Spinal cord (tissue), 10 donors: ENCODE data around the gene DYNC2LI1. TPM values are rescaled to one million over a fixed set of nuclear protein-coding genes. Genes with fewer than 3 reads are reported as not detected.

ENCODE experiments used
- DNase-seq, 6 donors: peaks; one replicate each; pipeline versions ENCODE4 v3.0.0 to v3.0.0-alpha.2; 2013 to 2015; ENCODE audit warnings: low spot score in 6 of 6, low read depth in 4 of 6
- H3K27ac ChIP-seq: one replicate; pipeline ENCODE4 v1.5.1; 2013; ENCODE audit warnings: low read depth, low read length, control low read depth
- H3K27me3 ChIP-seq: one replicate; pipeline ENCODE4 v1.6.1; 2013; ENCODE audit warnings: low read length; ENCODE audit not compliant: control insufficient read depth, insufficient read depth
- H3K36me3 ChIP-seq: one replicate; pipeline ENCODE4 v1.6.1; 2013; ENCODE audit warnings: low read length; ENCODE audit not compliant: control insufficient read depth, insufficient read depth
- H3K4me1 ChIP-seq: one replicate; pipeline ENCODE4 v1.6.1; 2013; ENCODE audit warnings: low read length; ENCODE audit not compliant: control insufficient read depth, insufficient read depth
- H3K4me3 ChIP-seq: one replicate; pipeline ENCODE4 v1.5.1; 2013; ENCODE audit warnings: low read depth, low read length, control low read depth
- H3K9me3 ChIP-seq: one replicate; pipeline ENCODE4 v1.6.1; 2013; ENCODE audit warnings: low read length; ENCODE audit not compliant: control insufficient read depth, insufficient read depth
- WGBS: methylation state at CpG from one replicate; pipeline ENCODE4 v1.1.5; 2013; ENCODE audit warnings: missing lambda C conversion rate; ENCODE audit not compliant: insufficient coverage; 5-methylcytosine and 5-hydroxymethylcytosine counted together
- polyA plus RNA-seq, 2 donors: library from polyadenylated mRNA; unstranded; fragments of 120-200 nt; gene quantifications; one replicate each; pipeline ENCODE4 v1.2.1, GENCODE V29; 2013; ENCODE audit not compliant: insufficient read length in 2 of 2
- total RNA-seq, 2 donors: library from RNA; depleted of rRNA in 1 of 2; stranded (reverse); fragments of 120-200 nt in 1 of 2; fragments of >200 nt in 1 of 2; gene quantifications; one replicate each; pipeline versions ENCODE4 v1.2.3 to v1.2.4, GENCODE V29; 2013 to 2014
- donor health status: healthy.

DYNC2LI1 gene
- total and polyA plus RNA-seq, 4 donors = 47.8 to 56.2 (median 50.5) TPM

DNA sequence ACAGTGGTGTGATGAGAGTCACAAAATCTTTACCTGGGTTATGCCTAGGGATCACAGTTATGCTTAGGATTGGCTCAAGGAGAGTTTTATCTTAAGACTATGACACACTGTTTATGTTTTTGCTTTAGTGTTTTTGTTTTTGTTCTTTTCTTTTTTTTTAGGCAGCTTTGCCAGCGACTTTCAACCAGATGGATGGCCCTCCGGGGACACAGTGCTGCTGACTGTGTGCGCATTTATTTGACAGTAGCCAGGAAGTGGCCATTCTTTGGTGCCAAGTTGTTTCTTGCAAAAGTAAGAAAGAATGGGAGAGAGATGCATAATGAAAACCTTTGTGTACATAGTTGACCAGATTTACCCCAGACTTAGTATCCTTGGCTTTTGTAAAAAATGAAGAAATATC lies 15.1 kb upstream of the DYNC2LI1 start:
- Histone ChIP-seq H3K36me3 (no peaks in the 10 kb centered on the region), H3K27me3 (no peaks in the 10 kb centered on the region), H3K27ac (no peak overlapping the region), H3K9me3 (no peaks in the 10 kb centered on the region), H3K4me1 (no peaks in the 10 kb centered on the region), H3K4me3 (no peak overlapping the region)
- 20% methylated on average over 1 of the region's 3 CpGs for WGBS
- peak in 1 of 6 donors; percentile 40 for DNase-seq

DNA sequence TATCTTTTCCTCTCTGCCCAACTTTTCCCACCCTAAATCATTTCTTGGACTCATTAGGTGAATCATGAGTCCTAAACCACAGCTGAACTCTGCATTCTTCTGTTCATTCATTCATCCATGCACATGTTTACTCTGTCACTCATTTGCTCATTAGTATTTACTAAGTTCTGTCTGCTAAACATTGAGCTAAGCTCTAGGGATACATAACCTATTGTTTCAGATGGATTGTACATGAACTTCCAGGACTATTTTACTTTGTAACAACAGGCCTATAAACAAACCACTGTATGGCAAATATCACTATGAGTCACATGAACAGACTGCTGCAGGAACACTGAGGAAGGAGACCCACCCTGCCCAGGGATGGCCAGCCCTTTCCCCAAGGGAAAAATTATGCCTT lies 14.6 kb upstream of the DYNC2LI1 start:
- Histone ChIP-seq H3K36me3 (no peaks in the 10 kb centered on the region), H3K4me3 (no peak overlapping the region), H3K9me3 (no peaks in the 10 kb centered on the region), H3K27me3 (no peaks in the 10 kb centered on the region), H3K27ac (no peak overlapping the region), H3K4me1 (no peaks in the 10 kb centered on the region)
- DNase-seq = no peak

DNA sequence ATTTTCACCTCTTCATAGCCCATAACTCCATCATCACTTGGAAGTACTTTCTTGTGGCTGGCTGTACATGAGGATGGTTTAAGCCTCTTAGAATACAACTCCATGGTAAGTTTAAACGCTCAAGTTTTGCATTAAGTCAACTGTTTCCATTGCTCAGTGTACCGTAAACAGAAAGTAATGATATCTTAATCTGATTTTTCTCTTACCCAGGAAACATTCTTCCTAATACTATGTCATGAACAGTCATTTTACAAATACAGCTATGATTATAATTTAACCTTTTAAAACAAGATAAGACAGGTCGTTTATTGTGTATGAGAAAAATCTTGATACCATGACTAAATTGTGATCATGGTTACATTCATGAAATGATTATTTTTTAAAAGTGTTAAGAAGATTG lies 11.6 kb upstream of the DYNC2LI1 start:
- Histone ChIP-seq H3K4me3 (no peak overlapping the region), H3K36me3 (no peaks in the 10 kb centered on the region), H3K4me1 (no peaks in the 10 kb centered on the region), H3K9me3 (no peaks in the 10 kb centered on the region), H3K27ac (no peak overlapping the region), H3K27me3 (no peaks in the 10 kb centered on the region)
- no CpG with 5 or more reads among the region's 3 CpGs for WGBS
- DNase-seq = no peak

DNA sequence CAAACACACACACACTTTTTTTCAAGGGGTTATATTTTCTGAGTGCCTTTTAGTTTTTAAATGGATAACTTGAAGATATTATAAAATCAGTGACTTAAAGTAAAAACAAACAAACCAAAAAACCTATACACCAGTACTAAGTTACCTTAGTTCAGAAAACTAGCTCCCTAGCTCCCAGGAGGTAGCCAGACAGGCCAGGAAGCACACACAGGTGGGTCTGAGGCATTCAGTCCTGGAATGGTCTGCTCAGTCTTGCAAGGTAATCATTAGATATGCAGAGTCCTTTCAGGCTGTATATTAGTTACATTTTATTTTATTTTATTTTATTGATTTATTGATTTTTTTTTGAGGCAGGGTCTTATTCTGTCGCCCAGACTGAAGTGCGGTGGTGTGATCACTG lies 10.7 kb upstream of the DYNC2LI1 start:
- WGBS = 100% methylated on average over 2 of the region's 2 CpGs
- Histone ChIP-seq H3K27me3 (no peaks in the 10 kb centered on the region), H3K4me1 (no peaks in the 10 kb centered on the region), H3K4me3 (no peak overlapping the region), H3K9me3 (no peaks in the 10 kb centered on the region), H3K27ac (no peak overlapping the region), H3K36me3 (no peaks in the 10 kb centered on the region)
- DNase-seq = no peak

DNA sequence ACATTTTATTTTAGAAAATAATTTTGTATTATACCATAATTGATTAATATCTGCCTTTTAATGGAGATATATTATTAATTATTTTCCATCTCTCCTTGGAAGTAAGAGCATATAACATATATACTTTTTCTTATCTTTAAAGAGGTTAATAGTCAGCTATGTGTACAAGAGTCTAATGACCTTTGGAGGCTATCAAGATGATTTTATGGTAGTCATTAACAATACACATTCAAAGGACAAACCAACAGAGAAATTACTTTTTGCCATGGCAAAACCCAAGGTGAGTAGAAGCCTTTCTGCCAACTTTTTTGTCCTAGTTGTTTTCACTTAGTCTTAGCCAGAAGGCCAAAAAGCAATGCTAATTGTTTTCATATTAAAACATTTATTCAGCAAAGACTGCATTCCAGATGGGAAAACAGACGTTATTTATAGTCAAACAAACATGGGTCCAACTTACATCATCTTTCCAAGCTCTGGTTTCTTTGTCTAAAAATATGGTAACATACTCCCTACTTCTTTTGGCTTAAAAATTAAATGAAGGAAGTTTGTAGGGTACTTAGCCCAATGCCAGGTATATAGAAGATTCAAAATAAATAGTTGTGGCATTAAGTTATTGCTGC lies 9.6 kb upstream of the DYNC2LI1 start:
- H3K4me1 ChIP-seq = no peaks in the 10 kb centered on the region
- no peaks in the 10 kb centered on the region for H3K27me3 ChIP-seq
- H3K27ac ChIP-seq = no peak overlapping the region
- DNase-seq = peak in 1 of 6 donors; percentile 91
- H3K4me3 ChIP-seq = no peak overlapping the region
- WGBS = no CpG with 5 or more reads among the region's 1 CpG
- H3K36me3 ChIP-seq = no peaks in the 10 kb centered on the region
- H3K9me3 ChIP-seq = no peaks in the 10 kb centered on the region

DNA sequence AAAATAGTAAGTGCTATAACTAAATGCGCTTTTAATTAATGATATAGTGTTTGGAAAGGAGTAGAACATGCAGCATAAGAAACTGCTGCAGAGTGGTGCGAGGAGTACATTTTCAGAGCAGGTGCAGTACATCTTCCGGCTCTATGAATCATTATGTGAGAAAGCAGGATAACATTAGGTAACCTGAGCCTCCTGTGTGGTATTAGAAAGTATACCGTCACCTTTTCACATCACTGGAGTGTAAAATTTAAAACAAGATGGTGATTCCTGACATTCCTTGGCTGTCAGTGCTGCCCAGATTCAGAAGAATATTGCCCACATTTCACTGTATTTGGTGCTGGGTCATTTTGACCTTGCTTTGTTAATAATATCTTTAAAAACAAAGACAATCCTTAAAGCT lies 7.8 kb upstream of the DYNC2LI1 start:
- Histone ChIP-seq H3K36me3 (no peaks in the 10 kb centered on the region), H3K4me1 (no peaks in the 10 kb centered on the region), H3K9me3 (no peaks in the 10 kb centered on the region), H3K27me3 (no peaks in the 10 kb centered on the region), H3K4me3 (no peak overlapping the region), H3K27ac (no peak overlapping the region)
- DNase-seq = no peak
- 100% methylated on average over 2 of the region's 4 CpGs for WGBS

DNA sequence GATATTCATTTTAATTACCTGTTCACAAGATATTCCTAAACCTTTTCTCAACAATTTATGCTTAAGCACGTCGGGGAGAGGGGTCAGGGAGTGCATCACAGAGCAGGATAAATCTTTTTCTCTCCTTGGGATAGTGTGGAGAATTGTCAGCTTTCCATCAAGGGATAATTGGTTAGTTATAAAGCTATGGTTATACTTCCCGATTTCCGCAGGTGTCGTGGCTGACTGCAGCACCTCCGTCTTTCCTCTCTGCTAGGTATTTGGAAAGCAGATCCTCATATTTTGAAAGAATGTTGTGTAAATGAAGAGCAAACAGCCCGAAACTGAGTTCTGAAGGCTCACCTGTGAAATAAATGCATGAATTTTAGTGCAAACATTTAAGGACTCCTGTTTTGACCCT lies 778 bp downstream of the DYNC2LI1 start:
- peak overlapping the region; percentile 92 for H3K4me3 ChIP-seq

DNA sequence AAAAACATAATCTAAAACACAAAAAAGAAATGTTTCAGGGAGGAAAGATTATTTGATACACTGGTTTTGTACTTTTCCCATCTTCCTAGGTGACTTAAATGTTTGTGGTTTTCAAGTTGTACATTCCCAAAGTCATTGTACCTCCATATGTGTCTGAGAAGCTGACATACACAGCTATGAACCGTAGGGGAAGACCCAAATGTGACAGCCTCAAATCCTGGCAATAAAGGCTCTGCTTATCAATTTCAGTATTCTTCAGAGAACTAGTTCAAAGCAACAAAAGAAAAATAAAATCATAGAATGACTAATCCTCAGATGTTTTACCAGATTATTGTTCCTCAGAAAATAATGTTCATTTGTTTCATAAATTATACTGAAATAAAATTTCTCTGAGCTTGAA lies 2.5 kb downstream of the DYNC2LI1 start:
- WGBS = no CpG with 5 or more reads among the region's 1 CpG

More for the DNA sequence above, 778 bp downstream of the DYNC2LI1 start:
- 82% methylated on average over 3 of the region's 7 CpGs for WGBS
- Histone ChIP-seq H3K27ac (peak overlapping the region; percentile 88), H3K36me3 (peaks cover 5% of the 10 kb centered on the region), H3K27me3 (no peaks in the 10 kb centered on the region), H3K9me3 (no peaks in the 10 kb centered on the region), H3K4me1 (no peaks in the 10 kb centered on the region)
- peak in 1 of 6 donors; percentile 19 for DNase-seq

DNA sequence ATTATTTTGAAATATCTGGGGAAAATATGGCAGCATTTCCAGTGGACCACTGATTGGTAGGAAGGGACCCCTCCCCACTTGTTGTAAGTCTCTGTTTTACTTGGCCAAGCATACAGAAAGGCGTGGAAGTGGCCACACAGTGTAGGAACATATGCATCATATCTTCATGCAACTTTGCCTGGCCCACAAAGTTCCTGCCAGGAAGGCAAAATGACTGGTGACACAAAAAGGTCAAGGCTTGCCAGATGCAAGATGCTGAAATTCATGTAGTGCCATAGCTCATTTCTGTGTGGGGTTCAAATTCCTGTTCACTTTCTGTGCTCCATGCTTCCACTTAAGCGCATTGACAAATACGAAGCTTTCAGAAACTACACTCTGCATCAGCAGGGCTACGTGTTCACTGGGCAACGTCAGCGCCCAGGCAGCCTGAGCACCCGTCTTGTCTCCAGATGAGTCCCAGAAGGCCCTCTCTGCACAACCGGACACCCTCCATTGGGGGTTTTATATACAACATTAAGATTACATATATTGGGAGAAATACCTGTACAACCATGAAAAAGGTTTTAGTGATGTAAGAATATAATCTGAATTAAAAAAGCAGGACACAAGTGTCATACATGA lies 3.6 kb downstream of the DYNC2LI1 start:
- DNase-seq = no peak
- no peak overlapping the region for H3K4me3 ChIP-seq
- H3K9me3 ChIP-seq = no peaks in the 10 kb centered on the region
- WGBS = 95% methylated on average over 3 of the region's 8 CpGs
- no peaks in the 10 kb centered on the region for H3K4me1 ChIP-seq
- H3K27ac ChIP-seq = no peak overlapping the region
- H3K27me3 ChIP-seq = no peaks in the 10 kb centered on the region
- peaks cover 5% of the 10 kb centered on the region for H3K36me3 ChIP-seq

More for the DNA sequence above, 2.5 kb downstream of the DYNC2LI1 start:
- Histone ChIP-seq H3K27me3 (no peaks in the 10 kb centered on the region), H3K9me3 (no peaks in the 10 kb centered on the region), H3K4me1 (no peaks in the 10 kb centered on the region), H3K36me3 (peaks cover 5% of the 10 kb centered on the region), H3K4me3 (no peak overlapping the region), H3K27ac (no peak overlapping the region)
- DNase-seq = no peak

DNA sequence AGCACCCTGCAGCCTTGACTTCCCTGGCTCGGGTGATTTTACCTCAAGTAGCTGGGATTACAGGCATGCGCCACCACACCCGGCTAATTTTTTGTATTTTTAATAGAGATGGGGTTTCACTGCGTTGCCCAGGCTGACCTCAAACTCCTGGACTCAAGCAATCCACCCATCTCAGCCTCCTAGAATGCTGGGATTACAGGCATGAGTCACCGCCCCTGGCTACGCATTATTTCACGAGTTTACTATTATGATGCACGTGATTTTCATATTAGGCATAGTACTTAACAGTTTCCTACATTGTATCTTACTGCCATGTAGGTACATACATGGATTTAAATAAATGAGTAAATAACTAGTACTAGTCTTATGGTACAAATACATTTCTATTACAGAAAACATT lies 4.4 kb downstream of the DYNC2LI1 start:
- WGBS = 100% methylated on average over 1 of the region's 8 CpGs
- peaks cover 8% of the 10 kb centered on the region for H3K36me3 ChIP-seq
- no peak for DNase-seq
- H3K4me3 ChIP-seq = no peak overlapping the region
- no peaks in the 10 kb centered on the region for H3K9me3 ChIP-seq
- H3K4me1 ChIP-seq = no peaks in the 10 kb centered on the region
- H3K27me3 ChIP-seq = no peaks in the 10 kb centered on the region
- no peak overlapping the region for H3K27ac ChIP-seq
